Neural cell (in vitro differentiated cells): Measurements from ENCODE around the gene MEX3A. TPM values are rescaled to one million over a fixed set of nuclear protein-coding genes. Genes with fewer than 3 reads are reported as not detected.

Source experiments
- H2AFZ ChIP-seq: fragments of 200-600, 300-800 bp; sonication (generic), shearing (Covaris generic); 2 replicates; pipeline ENCODE4 v1.6.0; 2014; ENCODE audit warnings: low read depth, mild to moderate bottlenecking, antibody characterized with exemption, low read length, moderate library complexity
- H3F3A ChIP-seq: fragments of 200-600 bp; shearing (Covaris generic); 2 replicates; pipeline ENCODE4 v1.6.1; 2016; ENCODE audit warnings: mild to moderate bottlenecking, moderate library complexity, mixed read lengths, antibody characterized with exemption, low read length; ENCODE audit not compliant: insufficient read depth, poor library complexity, severe bottlenecking
- H3K27ac ChIP-seq: fragments of 200-600, 300-800 bp; sonication (generic), shearing (Covaris generic); 2 replicates; pipeline ENCODE4 v1.5.1; 2014; ENCODE audit warnings: mild to moderate bottlenecking, low read length, moderate library complexity
- H3K27me3 ChIP-seq: fragments of 300-800, 200-600 bp; sonication (generic), shearing (Covaris generic); 2 replicates; pipeline ENCODE4 v1.6.0; 2014; ENCODE audit warnings: mild to moderate bottlenecking, low read depth, low read length, moderate library complexity; ENCODE audit not compliant: insufficient read depth
- H3K36me3 ChIP-seq: fragments of 300-800, 200-600 bp; sonication (generic), shearing (Covaris generic); 2 replicates; pipeline ENCODE4 v1.5.1; 2014; ENCODE audit warnings: mild to moderate bottlenecking, antibody characterized with exemption, low read length, moderate library complexity; ENCODE audit not compliant: insufficient read depth
- H3K4me2 ChIP-seq: fragments of 300-800, 200-600 bp; sonication (generic), shearing (Covaris generic); 2 replicates; pipeline ENCODE4 v1.6.0; 2014; ENCODE audit warnings: mild to moderate bottlenecking, low read length
- H3K4me3 ChIP-seq: fragments of 300-800, 200-600 bp; sonication (generic), shearing (Covaris generic); 2 replicates; pipeline ENCODE4 v1.5.1; 2014; ENCODE audit warnings: mild to moderate bottlenecking, low read length, moderate library complexity
- H3K79me2 ChIP-seq: fragments of 200-600 bp; shearing (Covaris generic); replicated peaks from 2 replicates; pipeline ENCODE4 v1.6.0; 2014; ENCODE audit warnings: mild to moderate bottlenecking, low read length, moderate library complexity; ENCODE audit not compliant: insufficient read depth
- H3K9ac ChIP-seq: fragments of 300-800, 200-600 bp; sonication (generic), shearing (Covaris generic); 2 replicates; pipeline ENCODE4 v1.6.1; 2016; ENCODE audit warnings: mild to moderate bottlenecking, low read length, mixed read lengths
- H3K9me2 ChIP-seq: fragments of 200-600 bp; shearing (Covaris generic); 2 replicates; pipeline ENCODE4 v1.6.1; 2016; ENCODE audit warnings: mild to moderate bottlenecking, low read length, mixed read lengths; ENCODE audit not compliant: insufficient read depth
- H3K9me3 ChIP-seq: fragments of 200-600, 300-800 bp; sonication (generic), shearing (Covaris generic); 2 replicates; pipeline ENCODE4 v1.6.1; 2016; ENCODE audit warnings: mild to moderate bottlenecking, mixed run types, low read length, moderate library complexity, mixed read lengths
- H4K20me1 ChIP-seq: fragments of 200-600 bp; shearing (Covaris generic); 2 replicates; pipeline ENCODE4 v1.6.1; 2016; ENCODE audit warnings: mild to moderate bottlenecking, mixed run types; ENCODE audit not compliant: insufficient read depth
- CTCF ChIP-seq: fragments of 450-650 bp; IDR thresholded peaks from 2 replicates; pipeline ENCODE4 v1.5.1; 2014; ENCODE audit warnings: antibody characterized with exemption, mild to moderate bottlenecking, moderate library complexity; ENCODE audit not compliant: poor library complexity, severe bottlenecking
- EP300 ChIP-seq: fragments of 450-650 bp; conservative IDR thresholded peaks from 2 replicates; pipeline ENCODE4 v1.6.1; 2014; ENCODE audit warnings: antibody characterized with exemption, mild to moderate bottlenecking, moderate library complexity; ENCODE audit not compliant: poor library complexity, severe bottlenecking
- EZH2 ChIP-seq: fragments of 200-600, 300-800 bp; shearing (Covaris generic), sonication (generic); IDR thresholded peaks from 2 replicates; pipeline ENCODE4 v1.6.1; 2014; ENCODE audit warnings: antibody characterized with exemption, low read length, borderline replicate concordance, mild to moderate bottlenecking; ENCODE audit not compliant: insufficient read depth, poor library complexity, severe bottlenecking
- MXI1 ChIP-seq: fragments of 450-650 bp; conservative IDR thresholded peaks from 2 replicates; pipeline ENCODE4 v1.6.1; 2014; ENCODE audit warnings: antibody characterized with exemption, mild to moderate bottlenecking; ENCODE audit not compliant: poor library complexity, severe bottlenecking
- POLR2AphosphoS5 ChIP-seq: IDR thresholded peaks from 2 replicates; pipeline ENCODE4 v1.6.1; 2012
- RAD21 ChIP-seq: fragments of 450-650 bp; conservative IDR thresholded peaks from 2 replicates; pipeline ENCODE4 v1.6.1; 2014; ENCODE audit warnings: antibody characterized with exemption, mild to moderate bottlenecking, moderate library complexity
- REST ChIP-seq: IDR thresholded peaks from 2 replicates; pipeline ENCODE4 v1.6.1; 2012; ENCODE audit warnings: borderline replicate concordance
- SMC3 ChIP-seq: fragments of 450-650 bp; conservative IDR thresholded peaks from 2 replicates; pipeline ENCODE4 v1.6.1; 2014; ENCODE audit warnings: antibody characterized with exemption, mild to moderate bottlenecking, moderate library complexity; ENCODE audit not compliant: poor library complexity
- TAF1 ChIP-seq: IDR thresholded peaks from 2 replicates; pipeline ENCODE4 v1.6.1; 2012; ENCODE audit warnings: low read depth
- polyA plus RNA-seq: library from polyadenylated mRNA; depleted of rRNA; stranded (reverse); fragments of >200 nt; gene quantifications from 2 replicates; pipeline ENCODE4 v1.2.3, GENCODE V29; 2014

The MEX3A gene
- polyA plus RNA-seq, 1 donor from 2014 or later, result 39.8 TPM

- Histone ChIP-seq H3K4me3 (no peak overlapping the region), H3K27ac (no peak overlapping the region), H3K9ac (no peak overlapping the region), H3K79me2 (peaks cover 79% of the 10 kb centered on the region), H3K27me3 (no peaks in the 10 kb centered on the region), H3K9me3 (no peaks in the 10 kb centered on the region), H4K20me1 (peaks cover 19% of the 10 kb centered on the region), H3K4me2 (no peak overlapping the region), H3K36me3 (no peaks in the 10 kb centered on the region), H3K9me2 (no peaks in the 10 kb centered on the region), H3F3A (no peaks in the 10 kb centered on the region), H2AFZ (no peak overlapping the region)
- no peak for TF ChIP-seq POLR2AphosphoS5
- peak; percentile 86 for TF ChIP-seq SMC3
- no peak for TF ChIP-seq REST
- no peak for TF ChIP-seq TAF1
- no peak for TF ChIP-seq EP300
- TF ChIP-seq MXI1, result peak; percentile 48
- peak; percentile 84 for TF ChIP-seq RAD21
- TF ChIP-seq EZH2, result no peak
- TF ChIP-seq CTCF, result peak; percentile 92
Observed at GRCh38 chr1:156090840-156091188, 8.5 kb upstream of the MEX3A start.

- Histone ChIP-seq H2AFZ (no peak overlapping the region), H3K9me2 (no peaks in the 10 kb centered on the region), H3K4me3 (no peak overlapping the region), H3F3A (no peaks in the 10 kb centered on the region), H3K27me3 (no peaks in the 10 kb centered on the region), H4K20me1 (peaks cover 21% of the 10 kb centered on the region), H3K9ac (no peak overlapping the region), H3K36me3 (no peaks in the 10 kb centered on the region), H3K4me2 (no peak overlapping the region), H3K9me3 (no peaks in the 10 kb centered on the region), H3K79me2 (peaks cover 81% of the 10 kb centered on the region), H3K27ac (no peak overlapping the region)
- TF ChIP-seq EZH2 (no peak), CTCF (no peak), RAD21 (no peak), TAF1 (no peak), EP300 (no peak), POLR2AphosphoS5 (no peak), MXI1 (no peak), SMC3 (no peak), REST (no peak)
Observed at GRCh38 chr1:156090138-156090839, 8.0 kb upstream of the MEX3A start.
